ENCODE results near the gene SMIM20.

DNA sequence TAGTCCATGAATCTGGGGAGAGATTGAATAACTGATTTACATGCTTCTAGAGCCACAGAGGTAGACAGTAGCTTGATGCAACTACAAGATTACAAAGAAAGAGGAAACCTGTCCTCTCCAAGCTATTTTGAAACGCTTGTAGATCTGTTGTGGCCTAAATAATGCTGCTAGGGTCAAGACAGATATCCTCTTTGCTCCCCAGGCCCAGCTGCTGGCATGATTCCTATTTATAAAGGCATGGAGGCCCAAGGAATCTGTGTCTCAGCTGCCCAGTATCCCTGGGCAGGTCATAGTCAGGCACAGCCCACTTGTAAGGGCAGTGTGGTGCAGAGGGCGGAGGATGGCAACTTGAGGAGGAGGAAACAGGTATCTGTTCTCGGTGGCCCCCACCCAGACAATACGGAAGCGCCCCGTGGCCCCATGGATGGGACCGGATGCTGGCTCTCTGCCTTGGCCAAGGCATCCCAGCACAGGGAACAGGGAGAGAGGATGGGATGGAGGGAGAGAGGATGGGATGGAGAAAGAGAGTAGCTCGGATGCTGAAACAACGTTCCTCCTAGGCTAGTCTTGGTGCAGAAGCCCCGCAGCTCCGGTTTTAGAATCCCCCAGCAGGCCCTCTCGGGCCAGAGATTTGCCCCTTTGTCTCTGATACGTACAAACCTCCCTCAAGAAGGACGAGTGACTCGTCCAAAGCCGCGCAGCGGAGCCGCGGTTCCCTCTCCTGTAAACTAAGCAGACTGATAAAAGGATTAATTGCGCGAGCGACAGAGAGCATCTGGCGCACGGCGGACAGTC lies 767 bp upstream of the SMIM20 start:
- TF ChIP-seq, protein P1, sequence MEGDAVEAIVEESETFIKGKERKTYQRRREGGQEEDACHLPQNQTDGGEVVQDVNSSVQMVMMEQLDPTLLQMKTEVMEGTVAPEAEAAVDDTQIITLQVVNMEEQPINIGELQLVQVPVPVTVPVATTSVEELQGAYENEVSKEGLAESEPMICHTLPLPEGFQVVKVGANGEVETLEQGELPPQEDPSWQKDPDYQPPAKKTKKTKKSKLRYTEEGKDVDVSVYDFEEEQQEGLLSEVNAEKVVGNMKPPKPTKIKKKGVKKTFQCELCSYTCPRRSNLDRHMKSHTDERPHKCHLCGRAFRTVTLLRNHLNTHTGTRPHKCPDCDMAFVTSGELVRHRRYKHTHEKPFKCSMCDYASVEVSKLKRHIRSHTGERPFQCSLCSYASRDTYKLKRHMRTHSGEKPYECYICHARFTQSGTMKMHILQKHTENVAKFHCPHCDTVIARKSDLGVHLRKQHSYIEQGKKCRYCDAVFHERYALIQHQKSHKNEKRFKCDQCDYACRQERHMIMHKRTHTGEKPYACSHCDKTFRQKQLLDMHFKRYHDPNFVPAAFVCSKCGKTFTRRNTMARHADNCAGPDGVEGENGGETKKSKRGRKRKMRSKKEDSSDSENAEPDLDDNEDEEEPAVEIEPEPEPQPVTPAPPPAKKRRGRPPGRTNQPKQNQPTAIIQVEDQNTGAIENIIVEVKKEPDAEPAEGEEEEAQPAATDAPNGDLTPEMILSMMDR (IDR thresholded peaks at IDR 0.05) = no peak
- TF ChIP-seq POLR2A (IDR thresholded peaks at IDR 0.05) = no peak

All from body of pancreas (tissue), 4 donors.